SK-N-SH (cell line): Measurements from ENCODE around the gene BBS2.

Experiments used
- CTCF ChIP-seq: fragments of 200-600 bp; sonication (generic); IDR thresholded peaks from 2 replicates; pipeline ENCODE4 v1.6.1; 2017; ENCODE audit warnings: antibody characterized with exemption, mild to moderate bottlenecking, moderate library complexity
- EZH2phosphoT487 ChIP-seq: fragments of 200-600 bp; sonication (generic); IDR thresholded peaks from 2 replicates; pipeline ENCODE4 v1.6.1; 2017; ENCODE audit warnings: low read depth, mixed run types, mild to moderate bottlenecking, antibody characterized with exemption, moderate library complexity, borderline replicate concordance
- RFX5 ChIP-seq: IDR thresholded peaks from 2 replicates; pipeline ENCODE4 v1.6.1; 2012; ENCODE audit warnings: mild to moderate bottlenecking, improper control_type of control experiment, low read length
- SIN3A ChIP-seq: IDR thresholded peaks from 2 replicates; pipeline ENCODE4 v1.6.1; 2012; ENCODE audit warnings: low read depth, mild to moderate bottlenecking, low read length, moderate library complexity, borderline replicate concordance
- TCF12 ChIP-seq: IDR thresholded peaks from 2 replicates; pipeline ENCODE4 v1.4.0; 2012

- no peak for TF ChIP-seq CTCF
- TF ChIP-seq RFX5 = no peak
- no peak for TF ChIP-seq TCF12
- no peak for TF ChIP-seq SIN3A
- TF ChIP-seq EZH2phosphoT487 = no peak
Observed at GRCh38 chr16:56470666-56471065, 49.2 kb downstream of the BBS2 start.
